BJ (cell line): ENCODE measurements around the gene NEIL3. TPM values are rescaled to one million over a fixed set of nuclear protein-coding genes. Genes with fewer than 3 reads are reported as not detected.
"Not testable (repeated sequence)": the region's sequence is repeated elsewhere in the genome, so short reads cannot be mapped to it uniquely, and the experiment has no call there.

Experiments
- CTCF ChIA-PET: fragments of 350-600 bp; formaldehyde crosslinking; extraction: SDS; loops from one replicate; lab custom pipeline; 2021; ENCODE audit warnings: antibody characterized with exemption, inconsistent platforms; lab: Yijun Ruan, JAX
- POLR2A ChIA-PET: fragments of 300-600 bp; sonication (Branson Sonifier 250); formaldehyde crosslinking; extraction: SDS; loops from one replicate; lab custom pipeline; 2021; ENCODE audit warnings: antibody characterized with exemption; lab: Charles Lee
- DNase-seq: peaks from one replicate; pipeline ENCODE4 v3.0.0-alpha.2; 2011; ENCODE audit warnings: low read depth
- H3K27me3 ChIP-seq: 2 replicates; pipeline ENCODE4 v1.6.0; 2011; ENCODE audit warnings: low read length; ENCODE audit not compliant: control insufficient read depth, insufficient read depth
- H3K36me3 ChIP-seq: 2 replicates; pipeline ENCODE4 v1.5.1; 2011; ENCODE audit warnings: low read length; ENCODE audit not compliant: control insufficient read depth, insufficient read depth
- H3K4me3 ChIP-seq: 2 replicates; pipeline ENCODE4 v1.5.1; 2011; ENCODE audit warnings: low read depth, mild to moderate bottlenecking, control low read depth, low read length
- CTCF ChIP-seq: IDR thresholded peaks from 2 replicates; pipeline ENCODE4 v1.5.1; 2011; ENCODE audit warnings: low read depth, mild to moderate bottlenecking, control low read depth, inconsistent platforms, low read length, moderate library complexity; ENCODE audit not compliant: insufficient read depth
- polyA plus RNA-seq: library from polyadenylated mRNA; depleted of rRNA; stranded (reverse); fragments of >200 nt; gene quantifications from 2 replicates; pipeline ENCODE4 v1.2.3, GENCODE V29; 2011

Gene NEIL3
- polyA plus RNA-seq, 1 experiment = 3.6 TPM

DNA sequence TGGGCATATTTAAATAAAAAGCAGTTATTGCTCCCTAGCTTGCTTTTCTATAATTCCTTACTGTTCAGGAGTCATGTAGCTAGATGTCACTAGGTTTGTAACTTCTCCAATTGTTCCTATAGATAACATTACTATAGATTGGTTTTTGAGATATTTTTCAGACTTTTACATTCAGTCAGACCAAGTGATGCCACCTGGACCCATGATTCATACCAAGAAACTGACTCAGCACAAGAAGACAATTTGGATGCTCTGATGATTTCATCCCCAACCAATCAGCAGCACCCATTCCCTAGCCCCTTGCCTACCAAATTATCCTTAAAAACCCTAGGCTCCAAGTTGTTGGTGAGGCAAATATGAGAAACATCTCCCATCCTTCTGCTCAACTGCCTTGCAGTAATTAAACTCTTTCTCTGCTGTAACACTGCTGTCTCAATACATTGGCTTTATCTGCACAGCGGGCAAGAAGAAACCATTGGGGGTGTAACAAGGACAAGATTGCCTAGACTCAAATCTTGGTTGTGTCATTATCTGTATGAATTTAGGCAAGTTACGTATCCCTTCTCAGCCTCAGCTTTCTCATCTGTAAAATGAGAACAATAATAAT, 11.8 kb upstream of the NEIL3 start:
- H3K4me3 ChIP-seq = no peak overlapping the region
- H3K27me3 ChIP-seq = no peaks in the 10 kb centered on the region
- no peak for TF ChIP-seq CTCF
- ChIA-PET CTCF (no interaction called here), POLR2A (no interaction called here)
- no peaks in the 10 kb centered on the region for H3K36me3 ChIP-seq
- no peak for DNase-seq

- H3K4me3 ChIP-seq = no peak overlapping the region
- no peak for TF ChIP-seq CTCF
- H3K27me3 ChIP-seq = no peaks in the 10 kb centered on the region
- H3K36me3 ChIP-seq = no peaks in the 10 kb centered on the region
- POLR2A ChIA-PET = no interaction called here
- CTCF ChIA-PET = no interaction called here
- DNase-seq = no peak
These were observed 8.5 kb upstream of the NEIL3 start for GRCh38 chr4:177301126-177301639.

DNA sequence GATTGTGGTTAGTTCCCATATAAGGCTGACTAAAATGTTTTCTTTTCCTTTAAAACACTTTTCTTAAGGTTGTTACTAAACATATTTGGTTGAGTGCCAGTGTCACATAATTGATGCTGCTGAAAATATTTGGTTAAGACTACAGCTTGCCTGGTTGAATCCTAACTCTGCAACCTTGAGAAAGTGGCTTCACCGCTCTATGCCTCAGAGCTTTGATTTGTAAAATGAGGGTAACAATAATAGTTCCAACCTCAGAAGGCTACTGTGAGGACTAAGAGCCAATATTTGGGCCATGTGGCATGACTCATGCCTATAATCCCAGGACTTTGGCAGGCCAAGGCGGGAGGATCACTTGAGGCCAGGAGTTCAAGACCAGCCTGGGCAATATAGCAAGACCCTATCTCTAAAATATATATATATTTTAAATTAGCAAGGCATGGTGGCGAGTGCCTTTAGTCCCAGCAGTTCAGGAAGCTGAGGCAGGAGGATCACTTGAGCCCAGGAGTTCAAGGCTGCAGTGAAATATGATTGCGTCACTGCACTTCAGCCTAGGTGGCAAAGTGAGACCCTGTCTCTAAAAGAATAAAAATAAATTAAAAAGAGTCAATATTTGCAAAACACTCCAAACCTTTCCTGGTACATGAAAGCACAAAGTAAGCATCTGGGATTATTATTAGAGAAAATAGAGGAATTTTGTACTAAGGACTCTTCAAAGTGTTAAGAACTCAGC, 7.1 kb upstream of the NEIL3 start:
- Histone ChIP-seq H3K36me3 (no peaks in the 10 kb centered on the region), H3K27me3 (no peaks in the 10 kb centered on the region), H3K4me3 (no peak overlapping the region)
- CTCF ChIA-PET = interaction anchor here (0.9 kb wide), 1 partner anchor 37 kb away, joined by 3 read pairs; no protein-coding TSS in a partner anchor
- no peak for DNase-seq
- no peak for TF ChIP-seq CTCF
- POLR2A ChIA-PET = no interaction called here

DNA sequence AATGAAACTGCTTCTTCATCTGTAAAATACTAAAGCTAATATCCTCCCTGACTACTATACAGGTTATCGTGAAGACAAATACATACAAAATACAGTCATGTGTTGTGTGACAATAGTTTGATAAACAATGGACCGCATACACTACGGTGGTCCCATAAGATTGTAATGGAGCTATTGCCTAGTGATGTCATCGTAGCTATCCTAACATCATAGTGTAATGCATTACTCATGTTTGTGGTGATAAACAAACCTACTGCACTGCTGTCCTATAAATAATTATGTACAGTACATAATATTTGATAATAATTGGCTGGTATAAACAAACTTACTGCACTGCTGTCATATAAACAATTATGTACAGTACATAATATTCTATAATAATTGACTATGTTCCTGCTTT, 5.6 kb upstream of the NEIL3 start:
- CTCF ChIA-PET = no interaction called here
- no peak for DNase-seq

GRCh38 chr4:177304864-177305263, 4.8 kb upstream of the NEIL3 start:
- DNase-seq, POLR2A ChIA-PET, H3K36me3 ChIP-seq, H3K4me3 ChIP-seq, H3K27me3 ChIP-seq: not testable (repeated sequence)
- CTCF ChIA-PET = interaction anchor here (0.6 kb wide), 1 partner anchor 521 kb away, joined by 4 read pairs; no protein-coding TSS in a partner anchor

More for the DNA sequence above, 5.6 kb upstream of the NEIL3 start:
- POLR2A ChIA-PET = no interaction called here
- TF ChIP-seq CTCF = no peak
- Histone ChIP-seq H3K27me3 (no peaks in the 10 kb centered on the region), H3K4me3 (no peak overlapping the region), H3K36me3 (no peaks in the 10 kb centered on the region)
